Uterus (tissue), 2 donors: ENCODE results near the gene DLGAP1.

ENCODE experiments used
- POLR2A ChIP-seq, 2 donors: fragments of 450-650 bp; IDR thresholded peaks; one replicate each; pipeline ENCODE4 v1.6.1; 2016; ENCODE audit warnings: antibody characterized with exemption in 2 of 2, mild to moderate bottlenecking in 1 of 2, moderate library complexity in 1 of 2
- TF ChIP-seq, protein P1 (sequence below), 4 experiments: fragments of 200-600 bp in 2 of 4; fragments of 450-650 bp in 2 of 4; sonication (generic) in 2 of 4; IDR thresholded peaks; one replicate each; pipeline ENCODE4 v1.5.1; 2016 to 2019; ENCODE audit warnings: antibody characterized with exemption in 4 of 4, mild to moderate bottlenecking in 2 of 4, moderate library complexity in 1 of 4

DNA sequence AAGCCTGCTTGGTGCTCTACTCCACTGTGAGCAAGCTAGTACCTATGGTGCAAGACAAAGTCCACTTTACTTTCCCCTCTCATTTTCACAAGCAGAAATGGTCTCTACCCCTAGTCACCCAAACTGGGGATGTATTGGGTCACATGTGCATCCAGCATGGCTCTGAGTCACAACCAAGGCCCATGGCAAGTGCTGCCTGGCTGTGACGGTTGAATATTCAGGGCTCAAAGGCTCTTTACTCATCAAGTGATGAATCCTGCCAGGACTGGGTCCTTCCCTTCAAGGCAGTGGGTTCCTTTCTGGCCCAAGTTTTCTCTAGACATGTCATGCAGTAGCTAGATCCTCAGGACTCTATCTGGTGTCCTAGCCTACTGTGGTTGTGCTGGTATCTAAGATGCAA, 311.5 kb downstream of the DLGAP1 start:
- TF ChIP-seq, protein P1, sequence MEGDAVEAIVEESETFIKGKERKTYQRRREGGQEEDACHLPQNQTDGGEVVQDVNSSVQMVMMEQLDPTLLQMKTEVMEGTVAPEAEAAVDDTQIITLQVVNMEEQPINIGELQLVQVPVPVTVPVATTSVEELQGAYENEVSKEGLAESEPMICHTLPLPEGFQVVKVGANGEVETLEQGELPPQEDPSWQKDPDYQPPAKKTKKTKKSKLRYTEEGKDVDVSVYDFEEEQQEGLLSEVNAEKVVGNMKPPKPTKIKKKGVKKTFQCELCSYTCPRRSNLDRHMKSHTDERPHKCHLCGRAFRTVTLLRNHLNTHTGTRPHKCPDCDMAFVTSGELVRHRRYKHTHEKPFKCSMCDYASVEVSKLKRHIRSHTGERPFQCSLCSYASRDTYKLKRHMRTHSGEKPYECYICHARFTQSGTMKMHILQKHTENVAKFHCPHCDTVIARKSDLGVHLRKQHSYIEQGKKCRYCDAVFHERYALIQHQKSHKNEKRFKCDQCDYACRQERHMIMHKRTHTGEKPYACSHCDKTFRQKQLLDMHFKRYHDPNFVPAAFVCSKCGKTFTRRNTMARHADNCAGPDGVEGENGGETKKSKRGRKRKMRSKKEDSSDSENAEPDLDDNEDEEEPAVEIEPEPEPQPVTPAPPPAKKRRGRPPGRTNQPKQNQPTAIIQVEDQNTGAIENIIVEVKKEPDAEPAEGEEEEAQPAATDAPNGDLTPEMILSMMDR (IDR thresholded peaks at IDR 0.05), result no peak
- TF ChIP-seq POLR2A (IDR thresholded peaks at IDR 0.05), result no peak
